H54 (cell line): ENCODE data around the gene CXorf51B.
"Not testable (repeated sequence)": the region's sequence is repeated elsewhere in the genome, so short reads cannot be mapped to it uniquely, and the experiment has no call there.

ENCODE experiments used
- DNase-seq: peaks from one replicate; pipeline ENCODE4 v3.0.0; 2011; ENCODE audit warnings: low spot score, mixed read lengths; ENCODE audit not compliant: insufficient read length
- FAIRE-seq: peaks from 3 replicates; lab custom pipeline; 2011; peaks lifted over from hg19 to GRCh38; lab: Jason Lieb, UNC
- POLR2A ChIP-seq: IDR thresholded peaks from 2 replicates; pipeline ENCODE4 v1.6.1; 2011; ENCODE audit warnings: low read depth, mild to moderate bottlenecking, low read length

Gene CXorf51B

GRCh38 chrX:146809471-146809870 is at the start of gene CXorf51B:
Gene CXorf51B (plus strand): TSS chrX:146809771. CDS start chrX:146809792, 21 bp downstream.
- not testable (repeated sequence) for FAIRE-seq, DNase-seq

GRCh38 chrX:146814644-146815043 is 5.1 kb downstream of the CXorf51B start, which contains the start of gene CXorf51A:
Gene CXorf51A (minus strand): TSS chrX:146814744. CDS start chrX:146814723, 21 bp downstream.
- FAIRE-seq, result not testable (repeated sequence)

GRCh38 chrX:146831994-146832393 is 22.4 kb downstream of the CXorf51B start:
- TF ChIP-seq POLR2A, result no peak
- no peak for DNase-seq
- FAIRE-seq, result no peak

More at GRCh38 chrX:146814644-146815043, 5.1 kb downstream of the CXorf51B start, which contains the start of gene CXorf51A:
- DNase-seq, result not testable (repeated sequence)

- no peak for DNase-seq
- TF ChIP-seq POLR2A, result no peak
- no peak for FAIRE-seq
Measured at GRCh38 chrX:146854281-146854680, 44.7 kb downstream of the CXorf51B start.
